SK-N-SH (cell line): ENCODE results near the gene VANGL2.

ENCODE experiments used
- EP300 ChIP-seq, 2 experiments: IDR thresholded peaks; 2 replicates each; pipeline versions ENCODE4 v1.4.0 to v1.6.1; 2012; ENCODE audit warnings: borderline replicate concordance in 1 of 2, low read depth in 1 of 2, low read length in 1 of 2
- JUND ChIP-seq: IDR thresholded peaks from 2 replicates; pipeline ENCODE4 v1.4.0; 2012
- POLR2AphosphoS5 ChIP-seq: IDR thresholded peaks from 2 replicates; pipeline ENCODE4 v1.6.1; 2012; ENCODE audit warnings: low read depth, low read length
- RAD21 ChIP-seq: IDR thresholded peaks from 2 replicates; pipeline ENCODE4 v1.6.1; 2012; ENCODE audit warnings: mild to moderate bottlenecking, low read length
- TAF1 ChIP-seq: IDR thresholded peaks from 2 replicates; pipeline ENCODE4 v1.6.1; 2012; ENCODE audit warnings: low read depth, mild to moderate bottlenecking, low read length, moderate library complexity, borderline replicate concordance
- TF ChIP-seq, protein P1 (sequence below): fragments of 200-600 bp; sonication (generic); IDR thresholded peaks from 2 replicates; pipeline ENCODE4 v1.6.1; 2017; ENCODE audit warnings: antibody characterized with exemption, mild to moderate bottlenecking, moderate library complexity
- TF ChIP-seq, protein P2 (sequence below): IDR thresholded peaks from 2 replicates; pipeline ENCODE4 v1.4.0; 2012; ENCODE audit warnings: low read depth, borderline replicate concordance

DNA sequence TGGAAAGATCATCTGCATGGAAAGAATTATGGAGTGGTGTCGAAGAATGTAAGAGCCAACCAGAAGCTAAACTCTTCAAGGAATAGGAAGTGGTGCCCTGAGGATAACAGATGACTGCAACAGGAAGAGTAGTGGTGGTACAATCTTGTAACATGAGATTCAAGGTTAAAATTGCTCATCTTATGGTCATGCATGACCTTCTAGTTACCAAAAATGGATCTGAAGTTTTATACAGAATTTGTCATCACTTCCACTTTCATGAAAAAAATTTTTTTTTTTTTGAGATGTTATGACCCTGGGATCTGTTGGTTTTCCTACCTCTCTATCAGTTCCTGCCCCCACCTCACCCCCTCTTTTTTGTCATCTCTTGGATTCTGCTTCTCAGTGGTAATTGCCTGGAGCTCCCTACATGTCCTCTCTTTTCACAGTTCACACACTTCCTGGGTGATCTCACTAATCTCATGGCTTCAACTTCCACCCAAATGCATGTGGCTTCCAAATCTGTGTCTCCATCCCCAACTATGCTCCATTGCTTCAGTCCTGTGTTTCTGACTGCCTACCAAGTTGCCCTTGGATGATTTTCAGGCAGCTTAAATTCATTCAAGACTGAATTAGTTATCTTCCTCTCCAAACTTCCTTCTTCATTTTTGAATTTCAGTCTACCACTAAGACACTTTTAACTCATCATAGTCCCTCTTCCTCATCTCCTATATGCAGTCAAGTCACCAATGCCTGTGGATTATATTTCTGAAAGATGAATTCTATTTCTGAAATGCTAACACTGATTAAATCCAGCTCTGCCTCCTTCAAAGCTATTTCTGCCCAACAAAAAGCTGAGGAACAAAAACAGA is 74.3 kb downstream of the VANGL2 start:
- TF ChIP-seq, protein P1, sequence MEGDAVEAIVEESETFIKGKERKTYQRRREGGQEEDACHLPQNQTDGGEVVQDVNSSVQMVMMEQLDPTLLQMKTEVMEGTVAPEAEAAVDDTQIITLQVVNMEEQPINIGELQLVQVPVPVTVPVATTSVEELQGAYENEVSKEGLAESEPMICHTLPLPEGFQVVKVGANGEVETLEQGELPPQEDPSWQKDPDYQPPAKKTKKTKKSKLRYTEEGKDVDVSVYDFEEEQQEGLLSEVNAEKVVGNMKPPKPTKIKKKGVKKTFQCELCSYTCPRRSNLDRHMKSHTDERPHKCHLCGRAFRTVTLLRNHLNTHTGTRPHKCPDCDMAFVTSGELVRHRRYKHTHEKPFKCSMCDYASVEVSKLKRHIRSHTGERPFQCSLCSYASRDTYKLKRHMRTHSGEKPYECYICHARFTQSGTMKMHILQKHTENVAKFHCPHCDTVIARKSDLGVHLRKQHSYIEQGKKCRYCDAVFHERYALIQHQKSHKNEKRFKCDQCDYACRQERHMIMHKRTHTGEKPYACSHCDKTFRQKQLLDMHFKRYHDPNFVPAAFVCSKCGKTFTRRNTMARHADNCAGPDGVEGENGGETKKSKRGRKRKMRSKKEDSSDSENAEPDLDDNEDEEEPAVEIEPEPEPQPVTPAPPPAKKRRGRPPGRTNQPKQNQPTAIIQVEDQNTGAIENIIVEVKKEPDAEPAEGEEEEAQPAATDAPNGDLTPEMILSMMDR = no peak
- TF ChIP-seq, protein P2, sequence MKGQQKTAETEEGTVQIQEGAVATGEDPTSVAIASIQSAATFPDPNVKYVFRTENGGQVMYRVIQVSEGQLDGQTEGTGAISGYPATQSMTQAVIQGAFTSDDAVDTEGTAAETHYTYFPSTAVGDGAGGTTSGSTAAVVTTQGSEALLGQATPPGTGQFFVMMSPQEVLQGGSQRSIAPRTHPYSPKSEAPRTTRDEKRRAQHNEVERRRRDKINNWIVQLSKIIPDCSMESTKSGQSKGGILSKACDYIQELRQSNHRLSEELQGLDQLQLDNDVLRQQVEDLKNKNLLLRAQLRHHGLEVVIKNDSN = no peak
- TF ChIP-seq EP300 (IDR thresholded peaks at IDR 0.05; ENCODE audit: borderline replicate concordance in 1 of 2, low read depth in 1 of 2, low read length in 1 of 2) = no peak
- no peak for TF ChIP-seq TAF1
- no peak for TF ChIP-seq JUND
- no peak for TF ChIP-seq POLR2AphosphoS5
- no peak for TF ChIP-seq RAD21
